HG02588 (cell line): ENCODE data around the gene DNMT3B.
"Not testable (repeated sequence)": the region's sequence is repeated elsewhere in the genome, so short reads cannot be mapped to it uniquely, and the experiment has no call there.

Experiments
- ATAC-seq: cut with Tn5 transposase; IDR thresholded peaks from one replicate; pipeline ENCODE4 v1.9.1; 2021; ENCODE audit warnings: mild to moderate bottlenecking, moderate library complexity; ENCODE audit not compliant: unreplicated experiment

DNMT3B gene

DNA sequence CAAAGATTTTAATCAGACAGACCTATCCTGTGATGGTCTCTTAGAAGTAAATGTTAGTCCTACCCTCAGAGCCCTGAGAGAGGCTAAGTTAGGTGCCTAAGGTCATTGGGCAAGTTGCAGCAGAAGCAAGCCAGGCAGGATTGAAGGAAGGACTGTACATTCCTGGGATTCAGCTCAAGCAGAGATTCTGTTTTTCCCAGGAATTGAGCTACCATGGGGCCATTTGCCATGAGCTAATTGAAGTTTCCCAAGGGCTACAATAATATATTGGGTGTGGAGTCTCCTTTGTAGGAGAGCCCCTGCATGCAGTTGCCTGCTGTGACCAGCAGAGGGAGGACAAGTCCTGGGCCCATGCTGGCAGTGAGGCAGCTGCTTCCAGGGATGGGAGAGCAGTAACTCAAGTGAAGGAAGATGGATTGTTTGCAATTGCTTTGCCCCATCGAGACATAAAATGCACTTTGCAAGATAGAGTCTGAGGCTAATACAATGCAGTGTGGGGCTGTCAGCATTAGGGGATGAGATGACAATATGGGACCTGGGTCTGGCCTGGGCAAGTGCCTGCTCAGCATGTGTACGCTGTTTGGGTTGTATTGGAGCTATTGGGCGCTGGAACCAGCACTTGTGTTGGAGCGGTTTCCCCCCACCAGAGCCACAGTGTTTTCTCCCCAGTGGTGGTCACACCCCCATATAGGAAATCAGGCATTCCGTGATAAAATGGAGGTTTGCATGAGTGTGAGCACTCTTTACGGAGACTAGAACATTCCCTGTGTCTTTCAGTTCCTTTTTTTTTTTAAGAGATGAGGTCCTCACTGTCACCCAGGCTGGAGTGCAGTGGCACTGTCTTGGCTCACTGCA lies 27.9 kb downstream of the DNMT3B start:
- peak; percentile 62 for ATAC-seq

DNA sequence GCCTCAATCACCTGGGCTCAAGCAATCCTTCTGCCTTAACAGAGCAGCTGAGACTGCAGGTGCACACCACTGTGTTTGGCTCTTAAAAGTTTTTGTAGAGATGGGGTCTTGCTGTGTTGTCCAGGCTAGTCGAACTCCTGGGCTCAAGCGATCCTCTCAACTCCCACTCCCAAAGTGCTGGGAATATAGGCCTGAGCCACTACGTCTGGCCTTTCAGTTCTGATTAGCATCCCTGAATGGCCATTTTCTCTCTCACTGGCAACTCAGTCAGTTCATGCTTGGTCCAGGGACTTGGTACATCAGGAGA lies 28.5 kb downstream of the DNMT3B start:
- no peak for ATAC-seq

DNA sequence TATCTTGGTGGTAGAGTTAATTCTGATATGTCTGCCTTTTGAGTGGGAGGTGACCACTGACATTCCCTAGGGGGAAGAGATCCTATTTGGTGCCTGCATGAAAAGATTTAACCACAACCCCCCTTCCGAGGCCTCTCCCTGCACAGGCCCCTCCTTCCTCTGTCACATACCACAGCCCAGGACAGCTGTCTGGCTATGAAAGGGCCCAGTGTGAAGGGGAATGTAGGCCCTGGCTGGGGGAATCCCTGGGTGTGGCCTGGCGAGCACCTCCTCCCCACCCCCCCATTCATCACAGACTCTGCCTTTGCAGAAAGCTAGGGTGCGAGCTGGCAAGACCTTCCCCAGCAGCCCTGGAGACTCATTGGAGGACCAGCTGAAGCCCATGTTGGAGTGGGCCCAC lies 30.1 kb downstream of the DNMT3B start:
- peak; percentile 65 for ATAC-seq

DNA sequence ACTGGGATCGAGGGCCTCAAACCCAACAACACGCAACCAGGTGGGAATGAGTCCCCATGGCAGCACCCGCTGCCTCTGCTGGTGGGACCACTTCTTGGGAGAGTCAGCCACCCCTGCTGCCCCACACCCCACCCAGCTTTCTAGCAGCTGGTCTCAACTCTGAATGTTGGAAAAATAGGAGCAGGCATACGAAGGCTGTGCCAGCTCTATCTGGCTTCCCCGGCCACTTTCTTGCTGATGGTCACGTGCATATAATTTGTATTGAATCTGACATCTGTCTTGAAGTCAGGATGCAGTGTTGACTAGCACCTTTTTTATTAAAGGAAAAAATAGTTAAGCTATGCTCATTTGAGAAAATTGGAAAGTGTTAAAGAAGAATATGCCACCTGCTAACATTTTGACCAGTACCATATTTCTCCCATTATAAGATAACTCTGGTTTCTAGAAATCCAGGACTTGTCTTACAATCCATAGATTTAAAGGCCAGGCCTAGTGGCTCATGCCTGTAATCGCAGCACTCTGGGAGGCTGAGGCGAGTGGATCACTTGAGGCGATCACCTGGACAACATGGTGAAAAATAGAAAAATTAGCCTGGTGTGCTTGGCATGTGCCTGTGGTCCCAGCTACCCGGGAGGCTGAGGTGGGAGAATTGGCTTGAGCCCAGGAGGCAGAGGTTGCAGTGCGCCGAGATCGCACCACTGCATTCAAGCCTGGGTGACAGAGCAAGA lies 30.7 kb downstream of the DNMT3B start:
- ATAC-seq: no peak

DNA sequence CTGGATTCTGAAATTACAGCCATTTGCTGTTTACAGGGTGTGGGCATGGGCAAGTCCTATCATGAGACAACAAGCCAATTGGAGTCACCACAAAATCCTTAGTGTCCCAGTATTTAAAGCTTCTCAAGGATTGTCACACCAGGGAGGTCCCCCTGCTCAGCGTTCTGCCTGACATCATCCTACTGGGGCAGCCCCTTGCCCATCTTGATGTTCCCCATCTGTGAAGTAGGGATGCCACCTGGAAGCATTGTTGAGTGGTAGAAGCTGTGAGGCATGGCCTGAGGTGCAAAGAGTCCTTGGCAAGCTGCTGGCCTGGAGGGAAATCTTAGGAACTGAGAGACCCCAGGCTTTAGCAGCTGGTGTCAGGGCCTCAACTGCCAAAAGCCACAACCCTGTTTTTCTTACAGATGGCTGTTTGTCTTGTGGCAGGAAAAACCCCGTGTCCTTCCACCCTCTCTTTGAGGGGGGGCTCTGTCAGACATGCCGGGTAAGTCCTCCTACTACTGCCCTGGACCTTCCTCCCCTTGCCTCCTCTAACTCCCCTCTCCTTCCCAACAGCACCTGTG lies 34.3 kb downstream of the DNMT3B start:
- ATAC-seq: no peak

DNA sequence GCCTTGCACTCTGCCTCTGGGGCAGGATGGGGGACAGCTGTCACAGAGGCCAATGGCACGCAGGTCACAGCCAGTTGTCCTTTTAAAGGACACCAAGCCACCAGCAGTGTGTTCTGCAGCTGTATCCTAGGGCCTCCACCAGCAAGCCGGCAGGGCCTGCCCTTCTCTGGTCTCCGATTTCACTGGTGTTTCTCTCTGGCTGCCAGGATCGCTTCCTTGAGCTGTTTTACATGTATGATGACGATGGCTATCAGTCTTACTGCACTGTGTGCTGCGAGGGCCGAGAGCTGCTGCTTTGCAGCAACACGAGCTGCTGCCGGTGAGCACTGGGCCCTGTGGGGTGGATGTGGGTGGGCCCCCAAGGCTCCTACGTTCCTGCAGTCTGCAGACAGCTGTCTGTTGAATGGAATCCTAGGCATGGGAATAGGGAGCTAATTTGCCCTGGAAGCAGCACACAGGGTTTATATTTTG lies 34.8 kb downstream of the DNMT3B start:
- ATAC-seq: no peak

DNA sequence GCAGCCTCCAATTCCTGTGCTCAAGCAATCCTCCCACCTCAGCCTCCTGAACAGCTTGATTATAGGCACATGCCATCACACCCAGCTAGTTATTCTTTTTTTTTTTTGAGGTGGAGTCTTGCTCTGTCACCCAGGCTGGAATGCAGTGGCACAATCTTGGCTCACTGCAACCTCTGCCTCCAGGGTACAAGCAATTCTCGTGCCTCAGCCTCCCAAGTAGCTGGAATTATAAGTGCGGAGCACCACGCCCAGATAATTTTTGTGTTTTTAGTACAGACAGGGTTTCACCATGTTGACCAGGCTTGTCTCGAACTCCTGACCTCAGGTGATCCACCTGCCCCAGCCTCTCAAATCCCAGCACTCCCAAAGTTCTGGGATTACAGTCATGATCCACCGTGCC lies 35.4 kb downstream of the DNMT3B start:
- not testable (repeated sequence) for ATAC-seq

DNA sequence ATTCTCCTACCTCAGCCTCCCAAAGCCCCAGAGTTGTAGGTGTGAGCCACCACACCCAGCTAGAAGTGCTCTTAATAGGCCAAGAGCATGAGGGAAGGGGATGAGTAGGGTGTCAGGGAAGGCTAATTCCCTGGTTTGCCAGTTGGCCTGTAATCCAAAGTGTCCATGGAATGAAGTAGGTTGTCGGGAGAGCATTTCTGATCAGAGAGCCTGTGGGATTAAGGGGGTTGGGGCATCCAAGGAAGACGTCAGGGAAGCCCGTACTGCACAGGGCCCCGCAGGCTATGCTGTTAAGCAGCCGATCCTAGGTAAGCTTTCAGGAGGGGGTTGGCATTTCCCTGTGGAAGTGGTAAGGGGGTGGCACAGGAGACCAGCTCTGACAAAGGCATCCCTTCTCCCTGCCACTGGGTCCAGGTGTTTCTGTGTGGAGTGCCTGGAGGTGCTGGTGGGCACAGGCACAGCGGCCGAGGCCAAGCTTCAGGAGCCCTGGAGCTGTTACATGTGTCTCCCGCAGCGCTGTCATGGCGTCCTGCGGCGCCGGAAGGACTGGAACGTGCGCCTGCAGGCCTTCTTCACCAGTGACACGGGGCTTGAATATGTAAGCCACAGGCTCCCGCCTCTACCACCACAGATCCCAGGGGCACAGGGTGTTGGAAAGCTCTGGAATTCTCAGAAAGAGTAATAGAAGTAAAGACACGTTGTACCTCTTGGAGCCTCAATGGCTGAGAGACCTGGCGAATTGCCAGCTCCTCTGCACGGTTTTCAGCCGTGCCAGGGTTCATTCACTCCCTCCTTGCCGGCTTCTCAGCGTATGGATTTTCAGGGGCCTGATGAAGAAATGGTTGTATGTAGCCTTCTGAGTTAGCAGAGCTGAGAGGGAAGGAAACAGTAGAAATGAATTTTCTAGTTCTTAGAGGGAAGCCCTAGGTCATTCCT lies 36.1 kb downstream of the DNMT3B start:
- no peak for ATAC-seq

DNA sequence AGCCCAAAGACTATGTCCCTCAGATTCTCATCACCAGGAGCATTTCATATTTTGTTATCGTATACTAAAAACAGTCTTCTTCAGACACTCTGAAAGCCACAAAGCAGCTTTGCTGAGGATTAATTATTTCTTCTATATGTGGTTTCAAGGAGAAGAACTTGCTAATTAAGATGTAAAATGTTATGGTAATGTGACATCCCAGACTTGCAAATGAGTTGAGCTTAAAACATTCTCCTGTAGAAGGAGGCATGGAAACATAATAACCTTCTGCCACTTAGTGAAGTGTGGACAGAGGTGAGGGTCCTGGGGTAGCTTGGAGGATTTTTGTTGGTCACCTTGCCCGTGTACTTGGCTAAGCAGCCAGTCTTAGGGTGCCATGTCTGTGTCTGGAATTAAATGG lies 40.9 kb downstream of the DNMT3B start:
- no peak for ATAC-seq

DNA sequence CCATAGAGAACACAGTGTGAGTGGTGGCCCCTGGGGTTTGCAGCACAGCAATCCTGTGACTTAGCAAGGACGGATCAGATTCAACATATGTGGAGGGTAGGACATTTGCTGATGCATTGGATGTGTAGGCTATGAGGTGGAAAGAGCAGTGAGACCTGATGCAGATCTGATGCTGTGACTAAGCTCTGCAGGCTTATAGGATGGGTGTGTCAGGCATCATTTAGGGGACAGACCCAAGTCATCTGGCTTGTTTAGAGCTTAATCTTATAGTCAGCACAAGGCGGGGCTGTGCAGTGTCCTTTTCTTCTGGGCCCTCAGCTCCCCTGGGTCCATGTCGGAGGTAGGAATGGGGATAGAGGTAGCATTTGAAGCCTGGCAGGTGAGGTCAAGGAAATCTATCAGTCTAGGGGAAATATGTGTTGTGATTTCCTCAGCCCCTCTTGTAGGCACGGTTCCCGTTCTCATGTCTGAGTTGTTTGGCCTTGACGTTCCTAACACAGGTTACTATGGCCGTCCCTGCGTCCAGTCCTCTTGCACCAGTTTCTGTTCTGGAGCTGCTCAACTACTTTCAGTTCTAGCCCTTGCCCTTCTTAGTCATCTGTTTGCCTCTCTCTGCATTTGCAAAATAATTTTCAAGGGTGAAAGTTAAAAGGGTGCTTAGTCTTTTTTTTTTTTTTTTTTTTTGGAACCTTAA lies 42.0 kb downstream of the DNMT3B start:
- ATAC-seq: no peak

DNA sequence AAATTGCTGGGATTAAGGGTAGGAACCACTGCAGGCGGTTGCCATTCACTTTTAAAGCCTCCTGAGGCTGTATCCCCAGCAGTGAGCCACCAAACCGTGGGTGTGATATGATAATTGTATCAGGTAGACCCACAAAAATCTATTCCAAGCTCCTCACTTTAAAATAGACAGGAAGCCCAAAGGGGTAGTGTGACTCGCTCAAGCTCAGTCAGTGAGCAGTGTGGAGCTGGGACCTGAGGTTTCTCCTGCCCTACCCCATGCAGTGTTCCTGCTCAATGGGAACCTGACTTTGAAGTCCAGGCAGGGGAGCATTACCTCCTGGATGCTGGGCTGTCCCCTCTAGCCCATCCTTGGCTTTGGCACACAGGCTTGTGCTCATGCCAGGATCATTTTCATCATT lies 42.6 kb downstream of the DNMT3B start:
- no peak for ATAC-seq

DNA sequence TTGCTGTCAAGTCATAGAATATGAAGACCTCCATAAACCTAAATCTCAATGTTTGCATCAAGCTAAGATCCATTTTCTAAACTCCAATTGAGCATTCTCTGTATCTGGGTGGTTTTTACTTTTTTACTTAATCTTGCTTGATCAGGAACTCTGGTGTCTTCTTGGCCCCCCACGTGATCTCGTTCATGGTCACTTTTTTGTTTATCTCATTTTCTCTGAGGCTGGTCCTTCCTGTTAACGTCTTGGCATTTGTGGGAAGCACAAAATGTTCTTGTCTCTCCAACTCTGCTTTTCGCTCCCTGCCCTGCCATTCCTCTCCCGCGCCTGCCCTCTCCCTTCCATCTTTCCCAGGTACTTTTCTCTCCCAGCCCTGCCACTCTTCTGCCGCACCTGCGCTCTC lies 43.5 kb downstream of the DNMT3B start:
- no peak for ATAC-seq

DNA sequence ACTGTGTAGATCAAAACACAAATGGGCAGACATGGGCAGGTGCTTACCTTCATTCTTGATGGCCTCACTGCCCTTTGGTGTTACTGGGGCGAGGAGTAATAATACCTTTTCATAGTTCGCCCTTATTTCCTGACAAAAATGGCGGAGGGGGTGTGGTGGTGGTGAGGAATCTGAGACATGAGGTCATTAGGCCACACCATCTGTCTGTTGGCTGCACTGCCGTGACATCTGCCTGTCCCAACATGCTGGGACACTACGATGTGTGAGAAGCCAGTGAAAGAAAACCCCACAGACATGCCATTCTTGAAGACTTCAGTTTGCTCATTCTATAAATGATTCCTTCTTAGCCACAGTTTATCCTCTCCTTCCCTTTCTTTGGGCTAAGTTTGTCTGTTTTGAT lies 44.2 kb downstream of the DNMT3B start:
- no peak for ATAC-seq

DNA sequence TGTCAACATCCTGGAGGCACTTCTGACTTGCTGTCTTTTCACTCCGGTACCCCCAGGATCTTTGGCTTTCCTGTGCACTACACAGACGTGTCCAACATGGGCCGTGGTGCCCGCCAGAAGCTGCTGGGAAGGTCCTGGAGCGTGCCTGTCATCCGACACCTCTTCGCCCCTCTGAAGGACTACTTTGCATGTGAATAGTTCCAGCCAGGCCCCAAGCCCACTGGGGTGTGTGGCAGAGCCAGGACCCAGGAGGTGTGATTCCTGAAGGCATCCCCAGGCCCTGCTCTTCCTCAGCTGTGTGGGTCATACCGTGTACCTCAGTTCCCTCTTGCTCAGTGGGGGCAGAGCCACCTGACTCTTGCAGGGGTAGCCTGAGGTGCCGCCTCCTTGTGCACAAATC lies 45.5 kb downstream of the DNMT3B start:
- no peak for ATAC-seq

DNA sequence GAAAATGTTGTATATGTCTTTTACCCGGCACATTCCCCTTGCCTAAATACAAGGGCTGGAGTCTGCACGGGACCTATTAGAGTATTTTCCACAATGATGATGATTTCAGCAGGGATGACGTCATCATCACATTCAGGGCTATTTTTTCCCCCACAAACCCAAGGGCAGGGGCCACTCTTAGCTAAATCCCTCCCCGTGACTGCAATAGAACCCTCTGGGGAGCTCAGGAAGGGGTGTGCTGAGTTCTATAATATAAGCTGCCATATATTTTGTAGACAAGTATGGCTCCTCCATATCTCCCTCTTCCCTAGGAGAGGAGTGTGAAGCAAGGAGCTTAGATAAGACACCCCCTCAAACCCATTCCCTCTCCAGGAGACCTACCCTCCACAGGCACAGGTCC lies 46.3 kb downstream of the DNMT3B start:
- no peak for ATAC-seq

DNA sequence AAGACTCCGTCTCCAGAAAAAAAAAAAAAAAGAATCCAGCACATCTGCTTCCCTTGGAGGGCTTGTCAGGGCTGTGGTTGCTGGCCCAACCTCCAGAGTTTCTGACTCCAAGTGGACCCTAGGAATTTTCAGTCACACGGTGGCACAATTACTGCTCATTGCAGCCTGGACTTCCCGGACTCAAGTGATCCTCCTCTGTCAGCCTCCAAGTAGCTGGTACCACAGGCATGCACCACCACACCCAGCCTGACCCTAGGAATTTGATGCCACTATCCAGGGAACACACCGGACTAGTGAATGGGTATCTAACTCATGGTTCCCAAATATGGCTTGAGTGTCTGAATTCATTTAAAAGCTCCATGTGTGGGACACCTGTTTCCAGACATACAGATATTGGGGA lies 47.7 kb downstream of the DNMT3B start:
- ATAC-seq: no peak

DNA sequence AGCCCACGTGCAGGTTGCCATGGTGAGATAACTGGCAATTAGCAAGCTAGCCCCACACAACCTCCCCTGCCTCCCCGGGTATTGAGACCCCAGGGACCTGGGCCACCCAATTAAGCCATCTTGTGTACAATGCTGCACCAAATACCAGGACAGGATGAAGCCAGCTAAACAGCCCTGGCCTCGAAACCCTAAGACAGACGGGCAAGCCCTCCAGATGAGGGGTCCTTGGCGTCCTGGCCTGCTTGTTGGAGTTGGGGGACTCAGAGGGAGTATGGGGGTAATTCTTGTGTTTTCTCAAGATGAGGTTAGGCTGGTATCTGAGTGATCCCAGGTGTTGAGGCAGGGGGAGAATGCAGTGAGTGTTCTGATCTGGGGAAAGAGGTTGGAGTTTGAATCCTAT lies 48.8 kb downstream of the DNMT3B start:
- ATAC-seq: no peak

DNA sequence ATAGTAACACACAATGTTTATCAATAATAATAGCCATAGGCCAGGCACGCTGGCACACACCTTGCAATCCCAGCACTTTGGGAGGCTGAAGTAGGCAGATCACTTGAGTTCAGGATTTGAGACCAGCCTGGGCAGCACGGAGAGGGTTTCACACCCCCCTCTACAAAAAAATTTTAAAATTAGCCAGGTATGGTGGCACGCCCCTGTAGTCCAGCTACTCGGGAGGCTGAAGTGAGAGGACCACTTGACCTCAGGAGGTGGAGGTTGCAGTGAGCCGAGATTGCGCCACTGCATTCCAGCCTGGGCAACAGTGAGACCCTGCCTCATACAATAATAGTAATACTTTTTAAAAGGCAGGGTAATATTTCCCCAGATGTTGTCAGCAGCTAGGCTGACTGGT lies 49.7 kb downstream of the DNMT3B start:
- no peak for ATAC-seq

DNA sequence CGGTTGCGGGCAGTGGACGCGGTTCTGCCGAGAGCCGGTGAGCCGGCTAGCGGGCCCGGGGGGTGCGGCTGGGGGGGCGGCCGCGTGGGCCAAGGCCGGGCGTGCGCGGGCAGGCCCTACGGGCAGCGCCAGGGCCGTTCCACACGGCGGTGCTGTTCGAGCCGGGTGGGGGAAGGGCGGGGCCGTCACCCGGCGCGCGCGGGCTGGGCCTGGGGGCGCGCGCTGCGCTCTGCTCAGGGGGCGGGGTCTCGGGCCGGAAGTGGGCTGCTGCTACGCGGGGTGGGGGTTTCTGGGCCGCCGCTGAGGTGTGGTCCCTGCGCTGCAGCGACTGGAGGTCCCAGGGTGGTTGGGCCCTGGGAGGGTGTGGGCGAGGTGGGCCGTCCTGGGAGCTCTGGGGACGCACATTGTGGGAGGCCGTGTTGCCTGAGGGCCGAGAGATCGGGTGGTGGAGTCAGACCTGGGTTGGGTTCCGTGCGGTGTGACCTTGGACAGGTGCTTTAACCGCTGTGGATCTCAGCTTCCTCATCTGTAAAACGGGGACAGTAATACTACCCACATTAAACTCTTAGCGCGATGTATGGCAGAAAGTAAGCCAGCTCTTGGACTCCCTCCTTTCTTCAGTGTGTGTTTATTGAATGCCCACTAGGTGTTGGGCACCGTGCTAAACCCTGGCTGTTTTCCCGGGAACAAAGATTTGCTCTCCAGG lies 58.0 kb downstream of the DNMT3B start:
- ATAC-seq: peak; percentile 57
